HepG2 (cell line): ENCODE measurements around the gene CTSV. TPM values are rescaled to one million over a fixed set of nuclear protein-coding genes. Genes with fewer than 3 reads are reported as not detected.

Experiments
- ATAC-seq: fragments of 200-7000 bp; cut with Tn5 transposase; 3 replicates; pipeline ENCODE4 v1.9.1; 2020; ENCODE audit warnings: mild to moderate bottlenecking, moderate library complexity
- BruUV-seq: library from RNA; stranded (reverse); fragments of 400-500 nt; replicated peaks from 2 replicates; lab custom pipeline; 2021; lab: Mats Ljungman, UMichigan
- CTCF ChIA-PET: fragments of 300-600 bp; formaldehyde crosslinking; extraction: SDS; loops from one replicate; lab custom pipeline; 2021; ENCODE audit warnings: low total read pairs, inconsistent platforms, low intra/inter-chr PET ratio; lab: Yijun Ruan, JAX
- POLR2A ChIA-PET: fragments of 350-600 bp; sonication (Branson Sonifier 250); formaldehyde crosslinking; loops from one replicate; lab custom pipeline; 2020; ENCODE audit warnings: antibody characterized with exemption, inconsistent platforms; lab: Yijun Ruan, JAX
- DNase-seq: peaks from one replicate; pipeline ENCODE4 v3.0.0-alpha.2; 2015; ENCODE audit warnings: low spot score
- FAIRE-seq: peaks from 3 replicates; lab custom pipeline; 2011; peaks lifted over from hg19 to GRCh38; lab: Jason Lieb, UNC
- H2AFZ ChIP-seq: one replicate; pipeline ENCODE4 v1.6.1; 2011; ENCODE audit warnings: low read length, inconsistent platforms
- H3K27ac ChIP-seq: fragments of 300-600 bp; 3 replicates; pipeline ENCODE4 v1.8.0; 2011; ENCODE audit warnings: mixed run types, mild to moderate bottlenecking, mixed read lengths, low read length, inconsistent platforms; ENCODE audit not compliant: insufficient read depth; ENCODE audit errors: extremely low read length
- H3K27me3 ChIP-seq, 2 experiments: fragments of 200-600 bp in 1 of 2; 2 replicates in 1 of 2; 3 replicates in 1 of 2; pipeline versions ENCODE4 v1.6.0 to v1.8.0; 2011; ENCODE audit warnings: low read length in 2 of 2, mild to moderate bottlenecking in 2 of 2, moderate library complexity in 2 of 2, inconsistent platforms in 1 of 2; ENCODE audit not compliant: insufficient read depth in 2 of 2, control insufficient read depth in 1 of 2
- H3K36me3 ChIP-seq, 2 experiments: fragments of 200-600 bp in 1 of 2; replicated peaks in 1 of 2; 2 replicates in 1 of 2; 3 replicates in 1 of 2; pipeline versions ENCODE4 v1.5.1 to v1.8.0; 2011; ENCODE audit warnings: low read length in 2 of 2, inconsistent platforms in 1 of 2; ENCODE audit not compliant: insufficient read depth in 2 of 2, control insufficient read depth in 1 of 2
- H3K4me1 ChIP-seq: 2 replicates; pipeline ENCODE4 v1.5.1; 2012; ENCODE audit warnings: low read length, inconsistent platforms; ENCODE audit not compliant: insufficient read depth
- H3K4me2 ChIP-seq: 2 replicates; pipeline ENCODE4 v1.6.0; 2011; ENCODE audit warnings: low read depth, low read length, inconsistent platforms
- H3K4me3 ChIP-seq, 3 experiments: fragments of 200-600 bp in 1 of 3; sonication (generic), shearing (Covaris generic) in 1 of 3; replicated peaks in 1 of 3; 2 replicates each; pipeline ENCODE4 v1.5.1; 2011 to 2016; ENCODE audit warnings: low read length in 3 of 3, inconsistent platforms in 2 of 3, low read depth in 2 of 3, mild to moderate bottlenecking in 2 of 3, control low read depth in 1 of 3, mixed read lengths in 1 of 3; ENCODE audit not compliant: insufficient read depth in 1 of 3
- H3K79me2 ChIP-seq: one replicate; pipeline ENCODE4 v1.6.1; 2011; ENCODE audit warnings: low read length, inconsistent platforms; ENCODE audit not compliant: insufficient read depth
- H3K9ac ChIP-seq: 2 replicates; pipeline ENCODE4 v1.6.0; 2011; ENCODE audit warnings: mild to moderate bottlenecking, low read depth, low read length, inconsistent platforms; ENCODE audit not compliant: insufficient read depth
- H3K9me3 ChIP-seq: 2 replicates; pipeline ENCODE4 v1.5.1; 2012; ENCODE audit warnings: mild to moderate bottlenecking, low read length
- H4K20me1 ChIP-seq: 2 replicates; pipeline ENCODE4 v1.6.0; 2011; ENCODE audit warnings: inconsistent platforms, mild to moderate bottlenecking, low read length, moderate library complexity; ENCODE audit not compliant: insufficient read depth
- ARNT2 ChIP-seq: sonication (generic); formaldehyde crosslinking; IDR thresholded peaks from 2 replicates; pipeline ENCODE4 v1.8.0; 2022; ENCODE audit warnings: mild to moderate bottlenecking, low read depth, missing genetic modification reagents, moderate library complexity
- ATF7-NPFF ChIP-seq: sonication (generic); formaldehyde crosslinking; IDR thresholded peaks from 2 replicates; pipeline ENCODE4 v1.8.1; 2023; ENCODE audit warnings: mild to moderate bottlenecking, low read depth, missing genetic modification reagents, moderate library complexity
- HDAC6 ChIP-seq: fragments of 200-600 bp; sonication (generic); IDR thresholded peaks from 2 replicates; pipeline ENCODE4 v1.7.0; 2017; ENCODE audit warnings: mild to moderate bottlenecking, antibody characterized with exemption, low read length, low read depth
- KDM5A ChIP-seq: fragments of 200-600 bp; sonication (generic); IDR thresholded peaks from 2 replicates; pipeline ENCODE4 v1.7.0; 2018; ENCODE audit warnings: antibody characterized with exemption, mild to moderate bottlenecking, low read length, borderline replicate concordance
- KLF6 ChIP-seq: IDR thresholded peaks from 2 replicates; pipeline ENCODE4 v1.8.0; 2016; ENCODE audit warnings: missing biosample characterization, missing genetic modification reagents
- SOX13 ChIP-seq, 3 experiments: fragments of 450-650 bp in 1 of 3; sonication (generic) in 1 of 3; formaldehyde crosslinking in 1 of 3; IDR thresholded peaks in 2 of 3; conservative IDR thresholded peaks in 1 of 3; 2 replicates each; pipeline versions ENCODE4 v1.5.0 to v1.6.1; 2016 to 2020; ENCODE audit warnings: antibody characterized with exemption in 1 of 3, mild to moderate bottlenecking in 1 of 3, missing compliant biosample characterization in 1 of 3, missing genetic modification reagents in 1 of 3, moderate library complexity in 1 of 3
- TCF12 ChIP-seq, 2 experiments: fragments of 450-650 bp in 1 of 2; sonication (generic) in 1 of 2; formaldehyde crosslinking in 1 of 2; IDR thresholded peaks; 2 replicates each; pipeline versions ENCODE4 v1.6.1 to v1.8.0; 2017 to 2022; ENCODE audit warnings: antibody characterized with exemption in 1 of 2, mild to moderate bottlenecking in 1 of 2, missing genetic modification reagents in 1 of 2, moderate library complexity in 1 of 2
- ZEB1 ChIP-seq: IDR thresholded peaks from 2 replicates; pipeline ENCODE4 v1.6.1; 2012; ENCODE audit warnings: mild to moderate bottlenecking, low read depth, inconsistent platforms; ENCODE audit not compliant: insufficient replicate concordance
- ZNF232 ChIP-seq: sonication (generic); formaldehyde crosslinking; IDR thresholded peaks from 2 replicates; pipeline ENCODE4 v1.4.0; 2020; ENCODE audit warnings: missing genetic modification reagents, borderline replicate concordance
- ZNF292 ChIP-seq: sonication (generic); formaldehyde crosslinking; IDR thresholded peaks from 2 replicates; pipeline ENCODE4 v1.8.1; 2022; ENCODE audit warnings: mild to moderate bottlenecking, low read depth, missing genetic modification reagents, borderline replicate concordance
- ZNF337 ChIP-seq: sonication (generic); formaldehyde crosslinking; IDR thresholded peaks from 2 replicates; pipeline ENCODE4 v1.5.1; 2020; ENCODE audit warnings: missing genetic modification reagents, low read depth, mild to moderate bottlenecking, borderline replicate concordance
- ZNF510 ChIP-seq: sonication (generic); formaldehyde crosslinking; IDR thresholded peaks from 2 replicates; pipeline ENCODE4 v1.4.0; 2020; ENCODE audit warnings: low read depth, mild to moderate bottlenecking, missing genetic modification reagents
- ZNF530 ChIP-seq: sonication (generic); formaldehyde crosslinking; IDR thresholded peaks from 2 replicates; pipeline ENCODE4 v1.5.0; 2020; ENCODE audit warnings: low read depth, mild to moderate bottlenecking, missing genetic modification reagents
- ZNF570 ChIP-seq: sonication (generic); formaldehyde crosslinking; IDR thresholded peaks from 2 replicates; pipeline ENCODE4 v1.4.0; 2020; ENCODE audit warnings: mild to moderate bottlenecking, missing genetic modification reagents, borderline replicate concordance
- WGBS: methylation state at CpG from one replicate; pipeline ENCODE4 v1.1.6; 2017; ENCODE audit warnings: low lambda C conversion rate; 5-methylcytosine and 5-hydroxymethylcytosine counted together
- in situ Hi-C: cut with HindIII; loops from 2 replicates; pipeline ENCODE4 v1.10.0; 2017; ENCODE audit warnings: low pct_unique_long_range_greater_than_20kb; ENCODE audit not compliant: extremely low pct_ligation_motif_present
- intact Hi-C: fragments of 100-400 bp; cut with micrococcal nuclease; formaldehyde crosslinking; loops from one replicate; pipeline ENCODE4 v1.10.0; 2022; ENCODE audit not compliant: unreplicated experiment
- polyA plus RNA-seq, 8 experiments: library from polyadenylated mRNA; depleted of rRNA in 3 of 8; stranded (reverse) in 7 of 8; unstranded in 1 of 8; fragments of >200 nt; fragmentation: Illumina TruSeq in 4 of 8; extraction: Trizol in 4 of 8; gene quantifications; 2 replicates each; pipeline versions ENCODE4 v1.2.1 to v1.2.3, GENCODE V29; 2011 to 2016; ENCODE audit warnings: low read depth in 4 of 8, missing spikeins in 1 of 8, mixed read lengths in 1 of 8; ENCODE audit not compliant: insufficient read depth in 1 of 8
- total RNA-seq, 5 experiments: library from RNA; depleted of rRNA; stranded (reverse); fragments of >200 nt; fragmentation: Illumina TruSeq; extraction: Trizol; gene quantifications; 2 replicates each; pipeline ENCODE4 v1.2.3, GENCODE V29; 2016; ENCODE audit warnings: low read depth in 1 of 5

The CTSV gene
- total and polyA plus RNA-seq, 2 of the 13 experiments (the other 11 are each of a cell fraction or from before 2014, with no cell fraction given) = 10.6 to 12.6 TPM

DNA sequence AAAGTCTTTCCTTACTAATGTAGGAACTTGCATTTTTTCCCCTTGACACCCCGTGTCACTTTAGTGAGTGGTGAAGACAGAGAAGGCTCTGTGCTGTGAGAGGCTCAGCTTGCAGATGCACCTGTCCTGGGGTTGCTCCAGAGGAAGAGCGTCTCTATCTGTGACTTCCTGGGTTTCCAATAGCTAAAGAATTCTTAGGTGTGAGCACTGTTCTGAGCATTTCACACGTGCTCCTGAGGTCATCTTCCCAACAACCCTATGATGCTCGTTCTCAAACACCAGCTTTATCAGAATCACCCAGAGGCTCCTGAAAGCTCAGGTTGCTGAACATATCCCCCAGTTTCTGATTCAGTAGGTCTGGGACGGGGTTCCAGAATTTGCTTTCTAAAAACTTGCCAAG lies 6.4 kb upstream of the CTSV start:
- no peak for FAIRE-seq
- Histone ChIP-seq H3K79me2 (no peaks in the 10 kb centered on the region), H3K9me3 (no peaks in the 10 kb centered on the region), H3K9ac (no peak overlapping the region), H3K36me3 (no peaks in the 10 kb centered on the region), H3K4me3 (no peak overlapping the region), H3K27me3 (peaks cover 0 to 12% of the 10 kb centered on the region in 2 experiments; a peak in 3 of 5 replicates), H3K27ac (no peak overlapping the region), H3K4me2 (no peak overlapping the region), H2AFZ (no peak overlapping the region), H4K20me1 (no peaks in the 10 kb centered on the region), H3K4me1 (peaks cover 10% of the 10 kb centered on the region)
- ChIA-PET POLR2A (no interaction called here), CTCF (no interaction called here)
- BruUV-seq = no TSS peak
- in situ Hi-C loops (no loop called here), intact Hi-C loops (no loop called here)
- 14% methylated on average over 5 of the region's 5 CpGs for WGBS
- no peak for ATAC-seq
- TF ChIP-seq ATF7-NPFF (CRISPR knock-in tag) (no peak), ZNF530 (CRISPR knock-in tag) (no peak), ZNF570 (CRISPR knock-in tag) (no peak), TCF12 (IDR thresholded peaks at IDR 0.05) (no peak), TCF12 (CRISPR knock-in tag; IDR thresholded peaks at IDR 0.05) (no peak), ZNF292 (CRISPR knock-in tag) (no peak), ZNF232 (CRISPR knock-in tag) (no peak), ZNF510 (CRISPR knock-in tag) (no peak), KDM5A (no peak), KLF6 (CRISPR knock-in tag) (no peak)
- DNase-seq = no peak

DNA sequence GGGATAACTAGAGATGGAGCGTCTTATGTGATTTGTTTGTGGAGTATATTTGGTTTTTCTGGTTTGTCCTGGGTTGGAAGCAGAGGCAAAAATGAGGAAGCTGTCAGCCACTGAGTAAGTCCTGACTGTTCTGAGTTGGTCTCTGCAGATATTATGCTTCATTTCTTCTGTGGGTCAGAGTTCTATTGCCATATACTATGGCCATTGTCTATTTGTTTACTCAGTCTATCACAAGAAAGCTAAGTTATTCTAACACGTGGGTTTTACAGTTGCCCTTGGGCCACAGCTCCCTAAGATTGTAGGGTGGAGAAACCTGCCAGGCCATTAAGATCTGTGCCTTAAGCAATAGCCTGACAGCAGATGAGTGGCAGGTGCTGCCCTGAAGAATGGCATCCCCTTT lies 3.0 kb upstream of the CTSV start:
- H2AFZ ChIP-seq = no peak overlapping the region
- CTCF ChIA-PET = no interaction called here
- DNase-seq (no peak), FAIRE-seq (no peak), ATAC-seq (no peak)
- no peaks in the 10 kb centered on the region for H3K79me2 ChIP-seq
- POLR2A ChIA-PET = no interaction called here
- BruUV-seq = no TSS peak
- H3K4me2 ChIP-seq = no peak overlapping the region
- H3K4me3 ChIP-seq = no peak overlapping the region
- H3K36me3 ChIP-seq = no peaks in the 10 kb centered on the region
- intact Hi-C loops = no loop called here
- no peak overlapping the region for H3K27ac ChIP-seq
- in situ Hi-C loops = no loop called here
- TF ChIP-seq ZNF337 (CRISPR knock-in tag) (no peak), ZEB1 (no peak), TCF12 (IDR thresholded peaks at IDR 0.05) (no peak), TCF12 (CRISPR knock-in tag; IDR thresholded peaks at IDR 0.05) (no peak), HDAC6 (no peak), ARNT2 (CRISPR knock-in tag) (no peak), SOX13 (IDR thresholded peaks at IDR 0.05) (no peak), SOX13 (CRISPR knock-in tag; conservative IDR thresholded peaks at IDR 0.05 in 1 of 2, IDR thresholded peaks at IDR 0.05 in 1 of 2) (peak in 1 of 2 experiments; percentile 30; a peak in 1 of 4 replicates)
- H3K9me3 ChIP-seq = no peaks in the 10 kb centered on the region
- 2% methylated on average over 2 of the region's 2 CpGs for WGBS
- H4K20me1 ChIP-seq = no peaks in the 10 kb centered on the region
- peaks cover 10% of the 10 kb centered on the region for H3K4me1 ChIP-seq
- peaks cover 0 to 3% of the 10 kb centered on the region in 2 experiments; a peak in 3 of 5 replicates for H3K27me3 ChIP-seq
- H3K9ac ChIP-seq = no peak overlapping the region
